GM18951 (cell line): Measurements from ENCODE around the gene LSM14A.
"Not testable (repeated sequence)": the region's sequence is repeated elsewhere in the genome, so short reads cannot be mapped to it uniquely, and the experiment has no call there.

Experiments used
- POLR2A ChIP-seq: IDR thresholded peaks from 4 replicates; pipeline ENCODE4 v1.6.1; 2011; ENCODE audit warnings: mild to moderate bottlenecking; ENCODE audit not compliant: insufficient read length, insufficient read depth; ENCODE audit errors: extremely low read depth
- in situ Hi-C: fragments of 300-500 bp; cut with MboI; formaldehyde crosslinking; loops from one replicate; pipeline ENCODE4 v1.12.0; 2022; ENCODE audit warnings: low sequenced_read_pairs, mixed read lengths, inconsistent platforms; ENCODE audit not compliant: unreplicated experiment

Gene LSM14A

GRCh38 chr19:34171877-34172660 is at the start of gene LSM14A:
Gene LSM14A, plus strand, starts transcription at chr19:34172504. Its CDS starts 139 bp downstream, at chr19:34172643.
- peak; percentile 96 for TF ChIP-seq POLR2A
- in situ Hi-C loops, result no loop called here

- in situ Hi-C loops, result no loop called here
- TF ChIP-seq POLR2A, result no peak
These were observed 47.5 kb upstream of the LSM14A start for GRCh38 chr19:34124828-34125227.

- TF ChIP-seq POLR2A, result no peak
- in situ Hi-C loops, result no loop called here
These were observed 45.3 kb upstream of the LSM14A start for GRCh38 chr19:34126966-34127365.

- in situ Hi-C loops, result no loop called here
- no peak for TF ChIP-seq POLR2A
These were observed 44.6 kb upstream of the LSM14A start for GRCh38 chr19:34127684-34128189.

GRCh38 chr19:34128558-34129250 is 43.6 kb upstream of the LSM14A start:
- TF ChIP-seq POLR2A, result no peak
- in situ Hi-C loops, result no loop called here

- no peak for TF ChIP-seq POLR2A
- in situ Hi-C loops, result no loop called here
These were observed 41.2 kb upstream of the LSM14A start for GRCh38 chr19:34131100-34131499.

- in situ Hi-C loops, result not testable (repeated sequence)
These were observed 40.2 kb upstream of the LSM14A start for GRCh38 chr19:34132145-34132544.

GRCh38 chr19:34132706-34133105 is 39.6 kb upstream of the LSM14A start:
- in situ Hi-C loops, result not testable (repeated sequence)

- in situ Hi-C loops, result no loop called here
- TF ChIP-seq POLR2A, result peak; percentile 96
These were observed 37.9 kb upstream of the LSM14A start for GRCh38 chr19:34134190-34135053.

GRCh38 chr19:34135054-34135800 is 37.1 kb upstream of the LSM14A start:
- in situ Hi-C loops, result no loop called here
- no peak for TF ChIP-seq POLR2A

- in situ Hi-C loops, result no loop called here
These were observed 36.3 kb upstream of the LSM14A start for GRCh38 chr19:34135821-34136611.

GRCh38 chr19:34141025-34141424 is 31.3 kb upstream of the LSM14A start:
- in situ Hi-C loops, result no loop called here
- TF ChIP-seq POLR2A, result no peak

More at GRCh38 chr19:34135821-34136611, 36.3 kb upstream of the LSM14A start:
- TF ChIP-seq POLR2A, result no peak
